ENCODE results near the gene RBM41. TPM values are rescaled to one million over a fixed set of nuclear protein-coding genes. Genes with fewer than 3 reads are reported as not detected.

RBM41 gene
- total RNA-seq, result 36.0 TPM

GRCh38 chrX:107118322-107119147 is at the start of gene RBM41:
Gene RBM41 (minus strand): TSS chrX:107118822. CDS start chrX:107118773, 49 bp downstream.

Other genes with a start within 250 kb of the RBM41 start
- not detected for gene RIPPLY1, start 215.5 kb downstream of the RBM41 start, total RNA-seq
- not detected for gene CLDN2, start 198.4 kb downstream of the RBM41 start, total RNA-seq
- 11.6 TPM for gene MORC4, start 118.6 kb downstream of the RBM41 start, total RNA-seq
- gene NUP62CL, start 87.6 kb upstream of the RBM41 start, total RNA-seq, result 4.7 TPM
- gene DNAAF6, start 87.8 kb upstream of the RBM41 start, total RNA-seq, result not detected

Data from parietal lobe (tissue), 1 donor.